Fibroblast of pulmonary artery (primary cell): ENCODE data around the gene EXOC6B.

ENCODE experiments used
- DNase-seq: peaks from one replicate; pipeline ENCODE4 v3.0.0-alpha.2; 2010; ENCODE audit warnings: low read depth
- H3K4me3 ChIP-seq: replicated peaks from 2 replicates; pipeline ENCODE4 v1.5.1; 2011; ENCODE audit warnings: low read depth, mild to moderate bottlenecking, control low read depth, low read length, moderate library complexity
- CTCF ChIP-seq: IDR thresholded peaks from 2 replicates; pipeline ENCODE4 v1.5.1; 2011; ENCODE audit warnings: mild to moderate bottlenecking, control low read depth, low read length, inconsistent platforms; ENCODE audit errors: missing control alignments

EXOC6B gene

GRCh38 chr2:72150157-72150860, 675.5 kb downstream of the EXOC6B start:
- TF ChIP-seq CTCF, result peak; percentile 73
- DNase-seq, result peak; percentile 79
- peak overlapping the region; percentile 7 for H3K4me3 ChIP-seq

GRCh38 chr2:72149556-72150156, 676.2 kb downstream of the EXOC6B start:
- peak overlapping the region; percentile 49 for H3K4me3 ChIP-seq
- no peak for DNase-seq

GRCh38 chr2:72148837-72149555, 676.8 kb downstream of the EXOC6B start:
- H3K4me3 ChIP-seq, result peak overlapping the region; percentile 59
- TF ChIP-seq CTCF, result no peak
- DNase-seq, result peak; percentile 22

More at GRCh38 chr2:72149556-72150156, 676.2 kb downstream of the EXOC6B start:
- TF ChIP-seq CTCF, result no peak

GRCh38 chr2:72148003-72148836, 677.6 kb downstream of the EXOC6B start:
- DNase-seq, result no peak
- no peak for TF ChIP-seq CTCF
- H3K4me3 ChIP-seq, result peak overlapping the region; percentile 59

DNA sequence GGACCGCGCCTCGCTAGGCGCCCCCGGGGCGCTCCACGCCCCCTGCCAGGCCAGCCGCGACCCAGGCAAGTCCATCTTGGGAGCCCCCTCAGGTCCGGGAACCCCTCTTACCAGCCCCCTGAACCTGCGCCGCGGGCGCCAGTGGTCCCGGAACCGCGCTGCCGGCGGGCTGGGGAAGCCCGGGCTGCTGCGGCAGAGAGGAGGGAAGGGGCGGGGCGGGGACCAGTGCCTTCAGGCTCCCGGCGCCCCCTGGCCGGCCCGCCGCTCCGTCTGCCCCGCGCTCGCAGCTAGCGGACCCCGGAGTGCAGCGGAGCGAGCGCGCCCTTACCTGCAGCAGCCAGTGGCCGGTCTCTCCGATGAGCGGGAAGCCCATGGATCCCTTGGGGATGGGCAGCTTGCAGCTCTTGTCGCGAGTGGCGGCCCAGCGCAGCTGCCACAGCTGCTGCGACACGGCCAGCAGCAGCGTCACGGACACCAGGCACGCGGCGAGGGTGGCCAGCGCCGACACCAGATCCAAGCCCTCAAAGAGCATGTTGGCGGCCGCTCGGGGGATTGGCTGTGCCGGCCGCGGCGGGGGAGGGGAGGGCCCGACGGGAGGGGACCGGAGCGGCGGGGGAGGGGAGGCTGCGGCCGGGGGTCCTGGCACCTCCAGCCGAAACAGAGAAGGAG, 678.4 kb downstream of the EXOC6B start, which contains the start of gene CYP26B1:
Gene CYP26B1, minus strand, starts transcription at position 560 of the 669 bp plus-strand sequence. Its CDS starts 28 bp downstream, at position 532.
- H3K4me3 ChIP-seq, result peak within 1 kb of the TSS; percentile 59
- no peak for DNase-seq
- no peak for TF ChIP-seq CTCF
